Activated CD4-positive, CD25-positive, alpha-beta regulatory T cell treated with anti-CD3 and anti-CD28 coated beads, Interleukin-2, amount 50 U/mL, for 16 hours (primary cell): ENCODE results near the gene PSD2.

Source experiments
- DNase-seq: peaks from one replicate; pipeline ENCODE4 v3.0.0-alpha.2; 2020; ENCODE audit warnings: low read depth, low spot score

The PSD2 gene

DNA sequence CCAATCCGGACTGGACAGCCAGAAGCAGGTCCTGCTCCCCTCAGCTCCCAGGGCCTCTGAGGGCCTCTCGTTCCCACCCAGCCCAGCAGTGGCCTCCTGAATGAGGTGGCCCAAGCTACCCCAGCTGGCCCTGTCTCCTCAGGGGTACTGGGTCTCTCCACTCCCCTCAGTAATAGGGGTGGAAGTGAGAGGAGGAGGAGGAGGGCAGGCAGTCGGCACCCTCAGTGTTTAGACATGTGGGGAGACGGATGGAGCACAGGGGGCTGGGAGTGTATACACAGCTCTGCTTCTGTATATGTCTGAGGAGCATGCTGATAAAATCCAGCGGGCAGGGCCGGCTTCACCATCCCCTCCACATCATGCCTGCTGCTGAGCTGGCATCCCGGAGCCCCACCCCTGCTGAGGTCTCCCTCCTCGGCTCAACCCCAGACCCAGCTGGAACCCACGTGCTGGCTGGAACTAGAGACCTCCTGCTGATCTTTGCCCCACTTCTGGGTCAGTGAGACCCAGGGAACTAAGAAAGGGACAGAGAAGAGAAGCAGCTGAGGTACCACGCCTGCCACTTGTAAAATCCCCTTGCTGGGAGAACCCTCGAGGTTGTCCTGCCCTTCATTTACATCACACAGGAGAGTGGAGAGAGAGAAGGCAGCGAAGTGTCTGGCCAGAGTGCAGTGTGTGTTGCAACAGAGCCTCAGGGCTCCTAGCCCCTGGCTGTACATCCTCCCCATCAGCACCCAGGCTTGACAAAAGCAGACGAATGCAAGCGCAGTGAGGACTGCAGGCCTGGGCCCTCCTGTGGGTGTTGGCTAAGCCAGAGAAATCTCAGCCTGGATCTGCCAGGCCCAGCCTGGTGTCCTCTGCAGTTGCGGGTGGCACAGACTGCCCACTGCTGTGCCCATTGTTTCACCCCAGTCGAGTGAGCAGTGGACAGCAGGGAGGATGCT lies 77.5 kb downstream of the PSD2 start:
- no peak for DNase-seq

DNA sequence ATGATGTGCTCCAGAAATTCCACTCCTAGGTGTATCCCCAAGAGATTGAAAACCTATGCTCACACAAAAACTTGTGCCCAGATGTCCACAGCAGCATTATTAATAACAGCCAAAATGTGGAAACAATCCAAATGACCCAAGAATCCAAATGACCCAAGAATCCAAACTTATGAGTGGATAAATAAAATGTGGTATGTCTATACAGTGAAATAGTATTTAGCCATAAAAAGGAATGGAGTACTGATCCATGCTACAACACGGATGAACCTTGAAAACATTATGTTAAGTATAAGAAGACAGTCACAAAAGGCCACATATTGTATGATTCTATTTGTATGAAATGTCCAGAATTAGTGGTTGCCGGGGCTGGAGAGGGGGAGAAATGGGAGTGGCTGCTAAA lies 80.3 kb downstream of the PSD2 start:
- no peak for DNase-seq

- DNase-seq: no peak
Measured at GRCh38 chr5:139877129-139877597, 81.6 kb downstream of the PSD2 start.

DNA sequence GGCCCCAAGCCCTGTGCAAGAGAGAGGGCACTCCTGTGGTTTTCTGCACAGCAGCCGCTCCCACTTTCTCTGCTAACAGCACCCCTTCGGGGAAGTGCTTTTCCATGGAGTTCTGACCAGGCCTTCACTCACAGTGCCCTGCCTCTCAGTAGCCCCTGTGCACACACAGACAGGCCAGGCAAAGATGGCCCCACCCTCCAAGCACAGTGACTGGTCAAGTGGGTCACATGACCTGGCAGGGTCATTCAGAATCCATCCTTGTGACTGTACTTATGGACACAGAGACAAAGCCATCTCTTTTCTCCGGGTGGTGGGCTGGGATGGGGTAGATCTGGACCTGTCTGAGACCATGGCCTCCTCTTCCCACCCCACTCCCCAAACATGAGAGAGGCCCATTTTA lies 82.5 kb downstream of the PSD2 start:
- no peak for DNase-seq

DNA sequence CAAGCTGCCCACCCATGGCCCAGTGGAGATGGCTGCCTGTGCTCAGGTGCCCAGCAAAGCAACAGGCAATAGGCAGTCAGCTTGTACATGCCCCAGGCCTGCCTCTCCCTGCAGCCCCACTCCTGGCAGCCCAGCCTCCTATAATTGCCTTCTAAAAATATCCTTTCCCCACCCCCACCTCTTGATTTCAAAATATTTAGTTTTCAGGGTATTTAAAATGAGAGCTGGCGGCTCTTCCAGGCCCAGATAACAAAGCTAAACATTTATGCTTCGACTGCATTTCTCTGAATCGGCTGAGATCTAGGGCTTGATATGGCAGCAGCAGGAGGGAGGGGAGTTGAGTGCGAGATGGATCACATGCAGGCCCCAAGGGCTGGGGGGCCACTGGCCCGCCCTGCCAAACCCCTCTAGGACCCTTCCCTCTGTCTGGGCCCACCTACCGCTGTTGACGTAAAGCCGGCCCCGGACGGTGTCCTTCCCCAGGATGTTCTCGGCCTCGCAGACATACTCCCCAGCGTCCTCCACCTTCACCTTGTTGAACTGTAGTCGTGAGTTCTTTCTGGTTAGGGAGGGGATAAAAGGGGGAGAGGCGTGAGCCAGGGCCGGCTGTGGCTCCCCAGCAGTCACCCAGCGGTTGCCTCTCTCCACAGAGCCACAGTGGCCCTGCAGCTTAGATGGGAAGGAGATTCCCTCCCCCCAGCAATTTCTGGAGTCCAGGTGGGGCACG lies 85.0 kb downstream of the PSD2 start:
- no peak for DNase-seq

- DNase-seq: no peak
Measured at GRCh38 chr5:139881143-139881733, 85.6 kb downstream of the PSD2 start.

DNA sequence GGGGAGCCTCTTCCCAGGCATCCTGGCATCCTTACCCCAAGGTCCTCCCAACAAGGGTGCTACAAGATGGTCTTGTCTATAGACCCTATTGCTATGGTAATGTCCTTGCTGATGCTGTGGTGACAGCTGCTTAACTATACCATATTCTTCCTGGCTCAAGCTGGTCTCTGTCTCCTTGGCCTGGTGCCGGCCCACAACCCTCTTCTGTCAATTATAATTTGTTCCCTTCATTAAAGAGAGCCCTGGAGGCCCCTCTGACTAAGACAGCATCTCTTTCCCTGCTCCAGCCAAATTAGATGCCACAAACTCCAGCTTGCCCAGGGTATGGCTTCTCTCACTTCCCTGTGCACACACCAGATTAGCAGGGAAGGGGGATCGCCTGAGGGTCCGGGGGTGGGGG lies 86.7 kb downstream of the PSD2 start:
- DNase-seq: no peak

GRCh38 chr5:139882961-139883539 lies 87.4 kb downstream of the PSD2 start:
- DNase-seq: no peak

DNA sequence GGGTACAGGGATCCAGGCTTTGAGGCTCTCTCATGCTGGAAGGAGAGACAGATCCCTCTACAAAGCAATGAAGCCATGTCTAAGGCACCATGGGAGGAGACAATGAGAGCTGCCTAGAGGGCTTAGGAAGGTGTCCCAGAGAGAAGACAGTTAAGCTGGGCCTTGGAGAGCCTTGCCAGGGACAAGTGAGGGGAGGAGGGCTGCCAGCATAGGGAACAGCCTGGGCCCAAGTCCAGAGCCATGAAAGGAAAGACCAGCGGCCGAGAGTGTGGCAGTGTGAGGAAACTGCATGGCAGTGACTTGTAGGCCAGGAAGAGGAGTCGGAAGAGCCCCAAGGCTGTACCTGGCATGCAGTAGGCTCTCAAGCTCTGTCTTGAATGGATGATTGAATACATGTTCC lies 88.5 kb downstream of the PSD2 start:
- no peak for DNase-seq

GRCh38 chr5:139884734-139885133 lies 89.1 kb downstream of the PSD2 start:
- DNase-seq: no peak

GRCh38 chr5:139885172-139885856 lies 89.7 kb downstream of the PSD2 start:
- no peak for DNase-seq

- no peak for DNase-seq
Measured at GRCh38 chr5:139885857-139886208, 90.2 kb downstream of the PSD2 start.

- no peak for DNase-seq
Measured at GRCh38 chr5:139886213-139886612, 90.6 kb downstream of the PSD2 start.

- DNase-seq: no peak
Measured at GRCh38 chr5:139888370-139888769, 92.8 kb downstream of the PSD2 start.

DNA sequence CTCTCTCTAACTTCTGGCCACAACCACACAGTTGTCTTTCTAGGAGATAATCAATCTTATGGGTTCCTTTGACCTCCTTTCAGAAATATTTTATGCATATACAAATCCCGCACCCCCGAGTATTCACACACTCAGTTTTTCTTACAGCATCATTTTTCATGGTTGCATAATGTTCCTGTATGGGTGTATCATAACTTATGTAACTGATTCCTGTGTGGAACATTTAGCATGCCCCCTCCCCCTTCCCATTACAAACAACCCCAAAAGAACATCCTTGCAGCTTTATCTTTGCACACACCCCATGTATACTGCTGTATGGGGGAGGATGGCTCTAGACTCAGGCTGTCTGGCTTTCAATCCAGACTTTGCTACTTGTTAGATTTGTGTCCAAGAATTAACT lies 93.8 kb downstream of the PSD2 start:
- no peak for DNase-seq

DNA sequence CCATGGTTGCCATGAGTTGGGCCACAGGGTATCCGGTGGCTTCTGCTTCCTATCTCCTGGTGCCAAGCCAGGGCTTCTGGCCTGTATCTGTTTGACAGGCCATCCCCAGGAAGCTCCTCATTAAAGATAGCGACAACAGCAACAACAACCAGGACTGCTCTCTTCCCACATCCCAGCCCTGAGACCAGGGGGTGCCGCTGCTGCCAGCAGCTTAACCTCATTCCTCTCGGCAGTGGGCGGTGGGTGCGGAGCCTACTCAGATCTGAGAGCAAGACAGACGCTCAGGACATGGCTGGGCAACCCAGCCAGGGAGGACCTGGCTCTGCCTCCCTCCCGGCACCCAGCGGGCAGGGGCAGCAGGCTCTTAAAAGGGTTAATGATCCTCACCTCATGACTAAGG lies 98.3 kb downstream of the PSD2 start:
- DNase-seq: no peak
